ENCODE results near the gene ZNF143. TPM values are rescaled to one million over a fixed set of nuclear protein-coding genes. Genes with fewer than 3 reads are reported as not detected.
"Not testable (repeated sequence)": the region's sequence is repeated elsewhere in the genome, so short reads cannot be mapped to it uniquely, and the experiment has no call there.

The ZNF143 gene
- total RNA-seq, 1 experiment from 2014 or later, result 27.2 TPM

- DNase-seq, result peak; percentile 59 to 76
- CTCF ChIA-PET, result interaction anchor here (0.7 to 2.2 kb wide), 8 partner anchors 10 to 78 kb away, joined by 3 to 13 read pairs (median 5); partner anchors contain the start of gene WEE1
Measured at GRCh38 chr11:9535189-9535781, 74.5 kb downstream of the ZNF143 start.

GRCh38 chr11:9538548-9538947 is 77.7 kb downstream of the ZNF143 start:
- CTCF ChIA-PET, result no interaction called here
- Histone ChIP-seq H3K9me3 (no peaks in the 10 kb centered on the region), H3K4me3 (ENCODE audit: low read depth, low read length) (no peak overlapping the region), H3K4me1 (peaks cover 23% of the 10 kb centered on the region), H3K36me3 (ENCODE audit: control insufficient read depth, insufficient read depth, low read length) (peaks cover 1% of the 10 kb centered on the region; the same call in 1 of the 2 replicates), H3K27me3 (replicated peaks; ENCODE audit: control insufficient read depth, insufficient read depth, low read length) (no peaks in the 10 kb centered on the region)
- BruUV-seq (replicated peaks), result no TSS peak
- Mint-ChIP-seq H3K9me3 (ENCODE audit: unreplicated experiment) (no peaks in the 10 kb centered on the region), H3K4me1 (ENCODE audit: low read depth, unreplicated experiment) (peaks cover 9% of the 10 kb centered on the region), H3K36me3 (ENCODE audit: insufficient read depth, unreplicated experiment) (no peaks in the 10 kb centered on the region), H3K27me3 (ENCODE audit: insufficient read depth, unreplicated experiment) (no peaks in the 10 kb centered on the region), H3K4me3 (ENCODE audit: unreplicated experiment) (no peak overlapping the region), H3K27ac (ENCODE audit: unreplicated experiment) (no peak overlapping the region)
- no peak for TF ChIP-seq CTCF (IDR thresholded peaks at IDR 0.05; ENCODE audit: insufficient read depth in 1 of 2, low read depth in 1 of 2, low read length in 1 of 2, severe bottlenecking in 1 of 2, unreplicated experiment in 1 of 2)
- no peak for DNase-seq
- POLR2A ChIA-PET, result no interaction called here
- intact Hi-C loops (cut with micrococcal nuclease; ENCODE audit: unreplicated experiment), result no loop called here

More at GRCh38 chr11:9535189-9535781, 74.5 kb downstream of the ZNF143 start:
- H3K27me3 Mint-ChIP-seq (ENCODE audit: insufficient read depth, unreplicated experiment), result no peaks in the 10 kb centered on the region
- Histone ChIP-seq H3K36me3 (ENCODE audit: control insufficient read depth, insufficient read depth, low read length) (peaks cover 1% of the 10 kb centered on the region; the same call in 1 of the 2 replicates), H3K4me1 (peaks cover 43% of the 10 kb centered on the region), H3K4me3 (ENCODE audit: low read depth, low read length) (no peak overlapping the region), H3K27me3 (replicated peaks; ENCODE audit: control insufficient read depth, insufficient read depth, low read length) (no peaks in the 10 kb centered on the region), H3K9me3 (no peaks in the 10 kb centered on the region)
- peaks cover 18% of the 10 kb centered on the region for H3K4me1 Mint-ChIP-seq (ENCODE audit: low read depth, unreplicated experiment)
- POLR2A ChIA-PET, result interaction anchor here (0.6 to 2.2 kb wide), 6 partner anchors 15 to 245 kb away, joined by 3 to 15 read pairs (median 4); partner anchors contain the start of gene WEE1
- H3K27ac Mint-ChIP-seq (ENCODE audit: unreplicated experiment), result no peak overlapping the region
- H3K4me3 Mint-ChIP-seq (ENCODE audit: unreplicated experiment), result no peak overlapping the region
- no peaks in the 10 kb centered on the region for H3K36me3 Mint-ChIP-seq (ENCODE audit: insufficient read depth, unreplicated experiment)
- intact Hi-C loops (cut with micrococcal nuclease; ENCODE audit: unreplicated experiment), result loop anchor here (2.0 kb wide), 2 partner anchors 34 to 78 kb away; no protein-coding TSS in a partner anchor
- TF ChIP-seq CTCF (IDR thresholded peaks at IDR 0.05; ENCODE audit: insufficient read depth in 1 of 2, low read depth in 1 of 2, low read length in 1 of 2, severe bottlenecking in 1 of 2, unreplicated experiment in 1 of 2), result peak; percentile 74 to 80
- no peaks in the 10 kb centered on the region for H3K9me3 Mint-ChIP-seq (ENCODE audit: unreplicated experiment)
- BruUV-seq (replicated peaks), result no TSS peak

GRCh38 chr11:9549216-9549615 is 88.4 kb downstream of the ZNF143 start:
- BruUV-seq (replicated peaks); H3K9me3 ChIP-seq; H3K27ac Mint-ChIP-seq (ENCODE audit: unreplicated experiment); H3K27me3 ChIP-seq (replicated peaks; ENCODE audit: control insufficient read depth, insufficient read depth, low read length); H3K36me3 ChIP-seq (ENCODE audit: control insufficient read depth, insufficient read depth, low read length); intact Hi-C loops (cut with micrococcal nuclease; ENCODE audit: unreplicated experiment); H3K4me3 ChIP-seq (ENCODE audit: low read depth, low read length); H3K4me3 Mint-ChIP-seq (ENCODE audit: unreplicated experiment); POLR2A ChIA-PET; H3K27me3 Mint-ChIP-seq (ENCODE audit: insufficient read depth, unreplicated experiment); DNase-seq: not testable (repeated sequence)
- H3K4me1 ChIP-seq, result peaks cover 24% of the 10 kb centered on the region
- peaks cover 17% of the 10 kb centered on the region for H3K4me1 Mint-ChIP-seq (ENCODE audit: low read depth, unreplicated experiment)
- H3K9me3 Mint-ChIP-seq (ENCODE audit: unreplicated experiment), result peaks cover 10% of the 10 kb centered on the region
- peaks cover 11% of the 10 kb centered on the region for H3K36me3 Mint-ChIP-seq (ENCODE audit: insufficient read depth, unreplicated experiment)
- CTCF ChIA-PET, result interaction anchor here (1.4 kb wide), 1 partner anchor 14 kb away, joined by 5 read pairs; no protein-coding TSS in a partner anchor
